Peyer's patch (tissue), 4 donors: ENCODE measurements around the gene THAP3.
"Not testable (repeated sequence)": the region's sequence is repeated elsewhere in the genome, so short reads cannot be mapped to it uniquely, and the experiment has no call there.

Source experiments
- POLR2A ChIP-seq, 2 donors: fragments of 450-650 bp; IDR thresholded peaks; one replicate each; pipeline ENCODE4 v1.5.1; 2017; ENCODE audit warnings: antibody characterized with exemption in 2 of 2, mild to moderate bottlenecking in 2 of 2, moderate library complexity in 2 of 2
- TF ChIP-seq, protein P1 (sequence below), 6 experiments: fragments of 450-650 bp in 4 of 6; fragments of 200-600 bp in 2 of 6; sonication (generic) in 1 of 6; IDR thresholded peaks; one replicate each; pipeline ENCODE4 v1.5.1; 2017 to 2019; ENCODE audit warnings: antibody characterized with exemption in 6 of 6, mild to moderate bottlenecking in 3 of 6, moderate library complexity in 1 of 6

DNA sequence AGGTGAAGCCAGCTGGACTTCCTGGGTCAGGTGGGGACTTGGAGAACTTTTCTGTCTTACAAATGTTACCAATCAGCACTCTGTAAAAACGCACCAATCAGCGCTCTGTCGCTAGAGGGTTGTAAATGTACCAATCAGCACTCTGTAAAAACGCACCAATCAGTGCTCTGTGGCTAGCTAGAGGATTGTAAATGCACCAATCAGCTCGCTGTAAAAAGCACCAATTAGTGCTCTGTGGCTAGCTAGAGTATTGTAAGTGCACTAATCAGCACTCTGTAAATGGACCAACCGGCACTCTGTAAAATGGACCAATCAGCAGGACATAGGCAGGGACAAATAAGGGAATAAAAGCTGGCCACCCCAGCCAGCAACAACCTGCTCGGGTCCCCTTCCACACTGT lies 37.8 kb downstream of the THAP3 start:
- TF ChIP-seq, protein P1, sequence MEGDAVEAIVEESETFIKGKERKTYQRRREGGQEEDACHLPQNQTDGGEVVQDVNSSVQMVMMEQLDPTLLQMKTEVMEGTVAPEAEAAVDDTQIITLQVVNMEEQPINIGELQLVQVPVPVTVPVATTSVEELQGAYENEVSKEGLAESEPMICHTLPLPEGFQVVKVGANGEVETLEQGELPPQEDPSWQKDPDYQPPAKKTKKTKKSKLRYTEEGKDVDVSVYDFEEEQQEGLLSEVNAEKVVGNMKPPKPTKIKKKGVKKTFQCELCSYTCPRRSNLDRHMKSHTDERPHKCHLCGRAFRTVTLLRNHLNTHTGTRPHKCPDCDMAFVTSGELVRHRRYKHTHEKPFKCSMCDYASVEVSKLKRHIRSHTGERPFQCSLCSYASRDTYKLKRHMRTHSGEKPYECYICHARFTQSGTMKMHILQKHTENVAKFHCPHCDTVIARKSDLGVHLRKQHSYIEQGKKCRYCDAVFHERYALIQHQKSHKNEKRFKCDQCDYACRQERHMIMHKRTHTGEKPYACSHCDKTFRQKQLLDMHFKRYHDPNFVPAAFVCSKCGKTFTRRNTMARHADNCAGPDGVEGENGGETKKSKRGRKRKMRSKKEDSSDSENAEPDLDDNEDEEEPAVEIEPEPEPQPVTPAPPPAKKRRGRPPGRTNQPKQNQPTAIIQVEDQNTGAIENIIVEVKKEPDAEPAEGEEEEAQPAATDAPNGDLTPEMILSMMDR (IDR thresholded peaks at IDR 0.05), result not testable (repeated sequence)
- not testable (repeated sequence) for TF ChIP-seq POLR2A (IDR thresholded peaks at IDR 0.05)
